Right forelimb (tissue), 1 donor: ENCODE data around the gene PFDN1.

Source experiments
- DNase-seq: peaks from one replicate; pipeline ENCODE4 v3.0.0-alpha.2; 2018

Gene PFDN1

GRCh38 chr5:140258016-140258415 lies 44.9 kb downstream of the PFDN1 start:
- DNase-seq: no peak

GRCh38 chr5:140256726-140257125 lies 46.2 kb downstream of the PFDN1 start:
- DNase-seq: no peak

GRCh38 chr5:140255460-140256157 lies 47.3 kb downstream of the PFDN1 start:
- DNase-seq: no peak

- no peak for DNase-seq
Measured at GRCh38 chr5:140253985-140254384, 48.9 kb downstream of the PFDN1 start.

- DNase-seq: no peak
Measured at GRCh38 chr5:140252470-140253126, 50.3 kb downstream of the PFDN1 start.

GRCh38 chr5:140251527-140251973 lies 51.4 kb downstream of the PFDN1 start:
- no peak for DNase-seq

GRCh38 chr5:140250386-140250785 lies 52.5 kb downstream of the PFDN1 start:
- no peak for DNase-seq

GRCh38 chr5:140249536-140249935 lies 53.4 kb downstream of the PFDN1 start:
- no peak for DNase-seq

- no peak for DNase-seq
Measured at GRCh38 chr5:140248414-140248813, 54.5 kb downstream of the PFDN1 start.

- peak; percentile 64 for DNase-seq
Measured at GRCh38 chr5:140246378-140247122, 56.4 kb downstream of the PFDN1 start.

GRCh38 chr5:140245926-140246325 lies 57.0 kb downstream of the PFDN1 start:
- DNase-seq: no peak

GRCh38 chr5:140245341-140245740 lies 57.6 kb downstream of the PFDN1 start:
- no peak for DNase-seq

GRCh38 chr5:140244525-140245025 lies 58.3 kb downstream of the PFDN1 start:
- DNase-seq: peak; percentile 91

GRCh38 chr5:140243706-140244250 lies 59.1 kb downstream of the PFDN1 start:
- DNase-seq: no peak

- DNase-seq: no peak
Measured at GRCh38 chr5:140242890-140243585, 59.9 kb downstream of the PFDN1 start.

- no peak for DNase-seq
Measured at GRCh38 chr5:140242099-140242498, 60.8 kb downstream of the PFDN1 start.

- peak; percentile 84 for DNase-seq
Measured at GRCh38 chr5:140240987-140241706, 61.8 kb downstream of the PFDN1 start.

GRCh38 chr5:140239939-140240700 lies 62.8 kb downstream of the PFDN1 start:
- DNase-seq: peak; percentile 69

- DNase-seq: no peak
Measured at GRCh38 chr5:140239461-140239860, 63.4 kb downstream of the PFDN1 start.

- no peak for DNase-seq
Measured at GRCh38 chr5:140238756-140239155, 64.1 kb downstream of the PFDN1 start.
